GM19035 (cell line): ENCODE results near the gene PRKAG1.

Experiments used
- ATAC-seq: cut with Tn5 transposase; IDR thresholded peaks from one replicate; pipeline ENCODE4 v1.9.1; 2021; ENCODE audit not compliant: unreplicated experiment

The PRKAG1 gene

DNA sequence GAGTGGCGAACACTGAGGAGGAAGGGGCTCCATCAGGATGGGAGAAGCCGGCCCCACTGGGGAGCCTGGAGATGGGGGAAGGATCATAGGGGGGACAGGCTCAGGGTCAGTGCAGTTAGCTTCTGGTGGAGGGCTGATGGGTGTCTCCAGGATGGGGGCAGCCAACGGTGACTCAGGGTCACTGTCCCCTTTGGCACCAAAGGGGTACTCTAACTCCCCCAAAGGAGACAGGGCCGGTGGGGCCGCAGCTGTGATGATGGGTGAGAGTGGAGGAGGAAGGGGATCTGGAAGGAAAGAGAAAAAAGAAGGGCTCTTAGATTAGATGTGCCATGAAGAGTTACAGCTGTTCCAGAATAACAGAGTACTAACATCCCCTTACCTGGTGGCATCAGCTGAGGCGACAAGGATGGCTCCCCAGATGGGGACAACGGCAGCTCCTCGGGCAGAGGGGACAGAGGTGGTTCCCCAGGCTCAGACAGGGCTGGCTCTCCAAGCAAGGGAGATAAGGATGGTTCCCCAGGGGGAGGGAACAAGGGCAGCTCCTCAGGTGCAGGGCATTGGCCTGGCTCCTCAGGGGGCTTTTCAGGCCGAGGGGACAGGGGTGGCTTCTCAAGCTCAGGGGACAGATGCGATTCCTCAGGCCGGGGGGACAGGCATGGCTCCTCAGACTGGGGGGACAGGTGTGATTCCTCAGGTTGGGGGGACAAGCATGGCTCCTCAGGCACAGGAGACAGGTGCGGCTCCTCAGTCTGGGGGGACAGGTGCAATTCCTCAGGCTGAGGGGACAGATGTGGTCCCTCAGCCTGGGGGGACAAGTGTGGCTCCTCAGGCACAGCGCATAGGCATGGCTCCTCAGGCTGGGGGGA, 32.2 kb upstream of the PRKAG1 start:
- ATAC-seq, result no peak

DNA sequence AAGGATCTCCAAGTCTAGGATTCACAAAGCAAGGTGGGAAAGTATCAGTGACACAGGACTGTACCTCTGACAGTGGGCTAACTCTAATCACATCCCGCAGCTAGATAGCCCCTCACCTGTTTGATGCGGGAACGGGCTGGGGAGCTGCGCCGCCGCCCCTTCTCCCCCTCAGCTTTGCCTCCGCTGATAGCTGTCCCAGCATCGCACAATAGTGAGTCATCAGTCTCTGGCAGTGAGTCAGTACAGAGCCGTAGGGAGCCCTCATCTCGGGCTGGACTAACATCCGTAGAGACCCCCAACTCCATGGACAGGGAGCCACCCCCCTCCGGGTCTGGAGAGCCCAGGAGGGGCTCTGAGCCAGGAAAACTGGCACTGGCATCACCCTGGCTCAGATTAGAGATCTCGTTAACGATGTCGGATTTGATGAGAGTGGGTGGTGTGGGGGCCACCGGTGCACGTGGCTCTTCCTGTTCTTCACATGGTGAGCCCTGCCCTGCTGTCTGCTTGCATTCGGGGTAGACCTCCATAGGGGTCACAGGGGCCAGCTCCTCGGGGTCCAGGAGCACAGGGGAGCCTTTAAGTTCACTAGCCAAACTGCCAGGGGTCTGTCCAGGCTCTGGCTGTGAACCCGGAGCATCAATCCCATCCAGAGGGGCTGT, 31.1 kb upstream of the PRKAG1 start:
- no peak for ATAC-seq

DNA sequence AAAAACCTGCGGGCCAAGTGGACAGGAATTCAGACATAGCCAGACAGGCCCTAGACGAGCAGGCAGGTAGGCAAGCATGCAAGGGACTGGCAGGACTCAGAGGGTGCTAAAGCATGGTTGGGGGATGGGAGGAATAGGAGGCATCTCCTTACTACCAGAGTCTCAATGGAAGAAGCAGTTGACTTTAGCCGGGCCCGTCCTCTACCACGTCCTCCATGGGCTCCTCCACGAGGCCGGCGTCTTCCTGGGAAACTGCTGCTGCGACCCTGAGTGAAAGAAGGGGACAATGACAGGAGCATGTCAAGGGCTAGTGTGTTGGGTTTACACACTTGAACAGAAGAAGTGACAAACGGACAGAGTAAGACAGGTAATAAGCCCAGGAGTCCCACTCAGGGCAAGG, 30.4 kb upstream of the PRKAG1 start:
- ATAC-seq, result no peak

DNA sequence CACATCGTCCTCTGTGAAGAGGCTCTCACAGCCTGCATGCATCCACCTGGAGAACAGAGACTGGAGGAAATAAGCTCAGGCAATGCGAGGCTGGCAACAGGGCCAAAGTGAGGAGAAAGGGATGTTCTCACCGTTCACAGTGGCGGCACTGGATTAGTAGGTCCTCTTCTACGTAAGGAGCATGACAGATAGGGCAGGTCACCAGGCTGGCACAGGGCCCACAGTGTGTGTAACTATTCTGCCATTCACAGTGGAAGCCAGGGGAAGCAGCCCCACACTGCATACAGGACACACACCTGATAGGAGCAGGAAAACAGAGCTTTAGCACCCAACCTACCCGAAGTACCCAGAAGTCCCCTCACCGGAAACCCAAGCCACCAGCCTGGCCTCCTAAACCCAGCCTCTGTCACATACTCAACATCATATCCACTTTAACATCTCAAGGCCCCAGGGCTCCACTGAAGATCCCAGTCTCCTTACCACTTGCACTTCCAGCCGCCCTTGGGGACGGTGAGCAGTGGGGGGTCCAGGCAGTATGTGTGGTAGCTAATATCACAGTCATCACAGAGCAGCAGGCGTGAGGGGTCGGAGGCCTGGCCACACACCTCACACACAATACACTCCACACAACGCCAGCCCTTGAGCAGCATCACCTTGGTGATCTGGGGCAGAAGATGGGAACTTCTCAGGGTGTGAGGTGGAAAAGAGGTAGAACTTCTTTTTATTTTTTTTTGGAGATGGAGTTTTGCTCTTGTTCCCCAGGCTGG, 27.7 kb upstream of the PRKAG1 start:
- no peak for ATAC-seq

DNA sequence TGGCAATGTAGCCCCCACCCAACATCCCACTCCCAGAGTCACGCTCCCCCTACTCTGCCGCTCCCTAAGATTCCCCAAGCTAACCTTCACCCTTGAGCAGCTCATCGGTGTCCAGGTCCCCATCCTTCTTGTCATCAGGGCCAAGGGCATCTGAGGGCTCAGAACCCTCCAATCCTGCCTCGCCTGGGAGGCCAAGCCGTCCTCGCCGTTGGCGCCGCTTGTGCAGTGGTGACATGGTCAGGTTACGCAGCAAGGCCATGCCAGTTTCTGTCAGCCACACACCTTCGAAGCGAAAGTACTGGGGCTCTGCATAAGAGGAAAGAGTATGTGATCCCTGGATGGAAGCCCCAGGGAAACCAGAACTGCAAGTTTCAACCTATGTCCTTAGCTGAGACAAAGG, 26.1 kb upstream of the PRKAG1 start:
- ATAC-seq, result no peak

DNA sequence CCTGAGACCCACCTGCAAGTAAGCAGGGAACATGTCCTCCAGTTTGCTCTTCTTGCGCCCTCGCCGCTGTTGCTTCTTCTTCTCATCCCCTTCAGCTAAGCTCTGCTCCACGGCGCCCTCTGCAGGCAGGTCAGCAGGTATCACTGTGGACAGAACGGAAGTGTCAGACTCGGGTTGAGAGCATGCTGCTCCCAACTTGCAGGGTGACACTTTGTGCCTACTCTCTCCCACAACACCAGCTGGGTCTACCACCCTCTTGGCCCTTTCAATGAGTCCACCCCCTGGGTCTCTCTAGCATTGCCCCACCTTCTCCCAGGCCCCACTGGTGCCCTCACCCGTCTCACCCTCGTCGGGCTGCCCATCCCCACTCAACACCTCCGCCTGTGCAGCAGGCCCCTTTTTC, 25.3 kb upstream of the PRKAG1 start:
- ATAC-seq, result no peak

DNA sequence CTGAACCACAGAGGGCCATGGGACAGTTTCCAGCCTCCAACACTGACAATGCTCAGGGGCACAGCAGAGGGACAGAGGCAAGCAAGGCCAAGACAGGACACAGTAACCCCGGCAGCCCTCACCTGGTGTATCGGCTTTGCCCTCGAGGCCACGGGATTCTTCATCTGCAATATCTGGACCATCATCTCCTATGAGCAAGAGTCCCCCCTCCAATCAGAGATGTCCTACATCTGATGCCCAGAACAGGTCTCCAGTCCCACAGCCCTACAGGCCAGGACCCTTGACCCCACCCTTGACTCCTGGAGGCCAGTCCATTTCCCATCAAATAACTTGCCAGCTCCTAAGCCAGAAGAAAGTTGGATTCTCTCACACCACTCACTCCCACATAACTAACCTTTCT, 24.7 kb upstream of the PRKAG1 start:
- ATAC-seq, result no peak

DNA sequence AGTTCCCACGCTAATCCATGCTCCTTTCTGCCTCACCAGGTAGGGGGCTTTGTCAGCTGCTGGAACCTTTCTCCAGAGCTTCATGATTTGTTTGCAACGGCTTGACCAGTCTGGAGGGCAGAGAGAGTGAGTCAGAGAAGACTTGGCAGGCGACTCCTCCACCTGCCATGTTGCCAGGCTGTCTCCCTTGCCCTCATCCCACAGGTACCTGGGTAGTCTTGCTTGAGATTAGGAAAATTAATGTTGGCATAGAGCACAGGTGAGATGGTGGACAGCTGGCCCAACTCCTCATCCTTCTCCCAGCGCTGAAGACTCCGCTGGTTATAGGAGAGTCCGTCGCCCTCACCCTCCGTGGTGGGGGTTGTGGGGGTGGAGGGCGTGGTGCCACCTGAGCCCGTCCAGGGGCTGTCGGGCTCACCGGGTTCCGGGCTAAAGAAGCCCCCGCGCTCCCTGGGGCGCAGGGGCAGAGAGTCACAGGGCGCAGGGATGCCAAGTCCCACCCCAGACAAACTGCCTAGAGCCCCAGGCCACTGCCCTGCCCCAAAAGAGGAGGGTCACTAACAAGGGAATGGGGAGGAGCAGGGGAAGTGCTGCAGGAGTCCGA, 23.4 kb upstream of the PRKAG1 start:
- no peak for ATAC-seq

DNA sequence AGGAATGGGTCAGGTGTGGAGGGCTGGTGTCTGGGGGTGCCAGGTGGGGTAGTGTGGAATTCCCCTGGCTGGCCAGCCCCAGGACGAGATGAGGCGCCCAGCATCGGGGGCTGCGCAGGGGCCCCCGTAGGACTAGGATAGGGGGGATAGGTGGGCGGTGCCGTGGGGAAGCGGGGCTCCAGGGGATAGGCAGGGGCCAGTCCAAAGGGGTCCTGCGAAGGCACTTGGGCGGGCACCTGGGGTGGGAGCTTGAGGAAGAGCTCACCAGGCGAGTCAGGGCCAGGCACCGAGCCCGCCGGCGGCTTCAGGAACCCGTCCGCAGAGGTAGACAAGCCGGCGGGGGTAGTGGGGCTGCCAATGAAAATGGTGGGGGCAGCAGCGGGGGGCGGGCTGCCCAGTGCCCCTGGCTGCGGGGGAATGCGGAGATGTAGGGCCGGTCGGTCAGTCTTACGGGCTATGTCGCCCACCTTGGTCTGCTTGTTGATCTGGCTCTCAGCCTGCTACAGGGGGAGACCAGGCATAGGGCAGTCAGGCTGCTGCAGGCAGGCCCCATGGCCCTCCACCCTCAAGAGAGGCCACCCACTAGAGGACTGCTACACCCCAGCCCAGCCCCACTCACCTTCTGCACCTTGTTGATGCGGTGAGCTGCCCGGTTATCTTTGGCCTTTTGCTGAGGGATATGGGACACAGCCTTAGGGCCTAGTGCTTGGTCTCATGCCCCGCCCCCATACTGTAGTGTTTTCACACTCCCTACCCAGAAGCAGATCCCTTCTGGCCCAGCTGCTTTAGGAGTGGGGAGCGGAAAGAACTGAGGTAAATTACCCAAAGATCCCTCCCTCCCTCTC, 22.7 kb upstream of the PRKAG1 start:
- ATAC-seq, result no peak

DNA sequence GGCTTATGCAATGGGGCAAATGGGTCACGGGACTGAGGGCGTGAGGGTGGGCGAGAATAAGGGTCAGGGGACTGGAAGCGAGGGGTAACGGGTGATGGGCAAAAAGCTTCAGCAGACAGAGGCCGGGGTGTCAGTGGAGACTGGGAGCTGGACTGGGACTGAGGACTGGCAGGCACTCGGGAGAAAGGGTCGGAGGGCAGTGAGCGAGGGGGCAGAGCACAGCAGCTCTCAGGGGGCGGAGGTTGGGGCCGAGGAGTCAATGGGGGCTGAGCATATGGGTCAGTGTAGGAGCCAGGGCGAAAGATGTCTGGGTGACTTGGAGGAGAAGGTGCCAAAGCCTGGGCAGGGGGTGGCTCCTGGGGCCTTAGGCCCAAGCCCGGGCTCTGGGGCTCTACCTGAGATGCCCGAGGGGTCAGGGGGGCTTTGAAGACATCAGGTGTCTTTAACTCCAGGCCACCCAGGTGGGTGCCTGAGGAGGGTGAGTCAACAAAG, 21.8 kb upstream of the PRKAG1 start:
- ATAC-seq, result no peak

DNA sequence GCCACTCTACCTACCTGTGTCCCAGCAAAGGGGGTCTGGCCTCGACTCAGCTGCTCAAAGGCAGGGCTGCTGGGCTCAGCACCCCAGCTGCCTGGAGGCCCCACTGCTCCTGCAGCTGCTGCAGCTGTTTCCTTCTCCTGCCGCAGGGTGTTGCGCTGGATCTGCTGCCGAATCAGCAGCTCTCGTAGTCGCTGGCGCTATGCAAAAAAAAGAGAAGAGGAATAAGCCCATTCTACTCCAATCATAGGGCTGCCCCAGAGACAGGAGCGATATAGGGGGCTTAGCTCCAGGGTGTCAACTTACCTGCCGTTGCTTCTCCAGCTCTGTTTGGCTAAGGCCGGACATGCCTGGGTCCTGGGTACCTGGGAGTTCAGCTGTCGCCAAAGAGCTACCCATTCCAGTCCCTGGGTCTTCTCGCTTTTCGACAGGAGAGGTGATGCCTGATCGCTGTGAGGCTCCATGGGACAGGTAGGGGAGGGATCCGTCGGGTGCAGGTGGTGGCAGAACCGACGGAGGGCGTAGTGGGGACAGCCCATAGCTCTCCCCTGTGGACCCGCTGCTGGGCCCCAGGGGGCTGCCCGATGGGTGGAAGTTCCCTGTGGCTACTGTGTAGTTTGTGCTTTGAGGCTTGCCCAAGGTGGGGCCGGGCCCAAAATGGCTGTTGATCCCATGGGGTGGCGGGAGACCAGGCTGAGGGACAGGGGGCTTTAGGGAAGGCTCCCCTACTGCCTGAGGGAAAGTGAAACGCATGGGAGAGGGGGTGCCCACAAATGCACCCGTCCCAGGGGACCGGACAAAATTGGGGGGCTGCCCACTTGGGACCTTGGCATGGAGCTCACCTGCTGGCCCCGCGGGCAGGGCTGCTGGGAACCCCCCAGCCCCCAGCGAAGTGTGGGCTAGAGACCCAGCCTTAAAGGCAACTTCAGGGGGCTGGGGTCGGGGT, 21.1 kb upstream of the PRKAG1 start:
- no peak for ATAC-seq

DNA sequence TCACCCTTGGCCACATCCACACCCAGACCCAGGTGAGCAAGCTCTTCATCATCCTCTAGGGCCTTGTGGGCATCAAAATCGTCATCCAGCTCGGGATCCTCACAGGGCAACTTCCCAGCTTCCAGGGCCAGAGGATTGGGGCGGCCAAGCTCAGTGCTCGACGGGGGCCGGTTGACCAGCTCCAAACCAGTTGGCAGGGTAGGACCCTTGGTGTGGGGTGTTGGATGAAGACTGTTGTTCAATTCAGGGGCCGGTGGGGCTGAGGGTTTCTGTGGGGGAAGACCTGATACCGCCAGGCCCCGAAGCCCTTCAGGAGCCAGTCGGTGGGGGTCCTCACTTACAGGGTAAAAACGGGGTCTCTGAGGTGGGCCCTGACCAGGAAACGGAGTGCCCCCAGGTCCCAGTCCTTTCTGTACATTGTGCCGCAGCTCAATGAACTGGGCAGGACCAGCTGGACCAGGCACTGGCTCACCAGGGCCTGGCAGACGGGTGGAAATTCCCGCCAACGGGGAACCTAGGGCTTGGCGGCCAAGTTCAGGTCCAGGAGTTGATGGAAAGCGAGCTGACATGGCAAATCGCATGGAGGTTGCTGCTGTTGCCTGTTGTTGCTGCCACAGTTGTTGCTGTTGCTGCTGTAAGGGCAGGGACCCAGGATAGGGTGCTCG, 19.8 kb upstream of the PRKAG1 start:
- ATAC-seq, result no peak

DNA sequence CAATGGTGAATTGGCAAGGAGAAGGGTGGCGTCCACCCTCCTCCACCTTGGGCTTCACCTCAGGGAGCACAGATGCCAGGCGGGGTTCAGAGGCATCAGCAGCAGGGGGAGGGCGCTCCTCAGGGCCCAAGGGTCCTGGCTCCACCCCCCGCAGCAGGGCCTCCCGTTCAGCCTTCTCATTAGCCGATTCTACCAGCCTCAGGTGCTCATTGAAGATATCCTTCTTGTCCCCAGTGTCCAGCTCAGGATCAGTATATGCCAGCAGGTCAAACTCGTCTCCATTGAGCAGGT, 19.3 kb upstream of the PRKAG1 start:
- ATAC-seq, result no peak

DNA sequence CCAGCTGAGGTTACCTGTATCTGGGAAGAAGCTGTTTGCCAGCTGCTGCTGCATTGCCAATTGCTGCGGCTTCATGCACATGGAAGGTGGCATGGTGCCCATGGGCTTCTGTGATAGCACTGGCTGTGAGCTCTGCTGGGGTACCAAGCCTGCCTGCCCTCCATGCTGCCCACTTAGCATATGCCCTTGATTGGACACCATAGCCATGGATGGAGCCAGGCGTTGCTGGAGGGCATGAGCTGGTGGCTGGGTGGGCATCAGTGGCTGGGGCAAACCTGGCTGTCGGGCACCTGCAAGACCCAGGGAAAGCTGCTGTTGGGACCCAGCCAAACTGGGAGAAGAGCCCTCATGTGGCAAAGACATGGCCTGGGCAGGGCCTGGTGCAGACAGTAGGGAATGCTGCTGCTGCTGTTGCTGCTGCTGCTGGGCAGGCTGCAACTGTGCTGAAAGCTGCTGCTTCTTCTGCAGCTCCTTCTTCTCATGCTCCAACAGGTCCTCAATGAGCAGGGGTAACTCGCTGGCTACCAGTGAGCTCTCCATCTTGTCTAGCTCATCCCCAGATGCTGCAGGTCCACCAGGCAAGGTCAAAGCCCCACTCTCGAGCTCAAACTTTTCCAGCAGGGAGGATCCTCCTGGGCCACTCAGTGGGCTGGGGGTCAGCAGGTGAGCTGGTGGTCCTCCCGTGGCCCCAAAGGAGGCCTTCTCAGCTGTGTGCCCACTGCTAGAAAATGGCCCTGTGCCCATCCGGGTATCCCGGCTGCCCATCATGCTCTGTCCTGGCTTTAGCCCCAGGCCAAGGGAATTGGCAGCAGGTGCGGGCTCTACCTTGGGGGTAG, 18.8 kb upstream of the PRKAG1 start:
- ATAC-seq, result no peak

DNA sequence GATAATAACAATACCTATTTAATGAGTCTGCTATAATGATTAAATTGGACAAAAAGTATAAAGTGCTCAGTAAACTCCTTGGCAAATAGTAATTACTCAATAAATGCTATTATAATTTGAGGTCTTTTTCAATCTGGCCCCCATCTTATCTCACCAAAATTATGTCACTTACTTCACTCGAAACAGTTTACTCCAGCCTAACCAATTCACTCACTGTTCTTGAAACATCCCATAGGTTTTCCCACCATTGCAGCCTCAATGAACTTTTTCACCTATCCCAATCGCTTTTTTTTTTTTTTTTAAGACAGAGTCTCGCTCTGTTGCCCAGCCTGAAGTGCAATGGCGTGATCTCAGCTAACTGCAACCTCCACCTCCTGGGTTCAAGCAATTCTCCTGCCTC, 17.5 kb upstream of the PRKAG1 start:
- no peak for ATAC-seq

DNA sequence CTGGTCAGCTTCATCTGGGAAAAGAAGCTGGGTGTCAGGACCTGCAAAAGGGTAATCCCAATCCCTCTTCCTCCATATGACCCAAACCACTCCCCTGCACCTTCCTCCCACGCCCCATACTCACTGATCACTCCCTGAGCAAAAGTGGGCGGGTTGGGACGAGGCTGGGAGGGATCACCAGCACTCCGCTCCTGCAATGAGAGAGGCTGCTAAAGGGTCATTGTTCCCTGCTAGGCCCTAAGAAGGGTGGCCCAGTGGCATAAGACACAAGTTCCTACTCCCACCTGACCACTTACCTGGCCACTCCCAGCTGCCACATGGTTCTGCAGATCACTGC, 15.7 kb upstream of the PRKAG1 start:
- ATAC-seq, result no peak

DNA sequence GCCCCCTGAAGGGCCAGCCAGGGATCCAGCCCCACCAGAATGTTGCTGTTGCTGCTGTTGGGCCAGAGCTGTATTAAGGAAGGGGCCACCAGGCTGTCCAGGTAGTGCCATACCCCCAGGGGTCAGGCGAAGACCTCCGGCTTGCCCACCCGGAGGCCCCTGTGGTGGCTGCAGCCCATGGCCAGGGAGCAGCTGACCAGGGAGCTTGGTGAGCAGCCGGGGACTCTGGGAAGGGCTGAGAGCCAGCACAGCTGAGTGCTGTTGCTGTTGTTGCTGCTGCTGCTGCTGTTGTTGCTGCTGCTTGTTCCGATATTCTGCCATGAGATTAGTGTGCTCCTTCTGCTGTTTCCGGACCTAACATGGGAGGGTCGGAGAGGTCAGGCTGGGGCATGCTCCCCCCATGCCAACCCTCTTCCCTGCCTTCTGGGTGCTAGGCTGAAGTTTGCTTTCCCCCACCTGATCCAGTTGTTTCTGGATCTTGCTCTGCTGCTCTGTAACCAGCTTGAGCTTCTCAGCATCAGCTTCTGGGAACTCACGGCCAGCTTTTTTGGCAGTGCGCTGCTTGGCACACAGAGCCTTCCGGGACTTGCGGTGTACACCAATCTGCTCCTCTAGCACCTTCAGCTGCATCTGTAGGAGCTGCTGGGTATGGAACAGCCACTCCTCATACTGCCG, 15.2 kb upstream of the PRKAG1 start:
- ATAC-seq, result no peak
